ENCODE measurements around the gene DIAPH3. TPM values are rescaled to one million over a fixed set of nuclear protein-coding genes. Genes with fewer than 3 reads are reported as not detected.

DIAPH3 gene
- polyA plus RNA-seq, 1 donor from 2014 or later: 0.37 TPM

DNA sequence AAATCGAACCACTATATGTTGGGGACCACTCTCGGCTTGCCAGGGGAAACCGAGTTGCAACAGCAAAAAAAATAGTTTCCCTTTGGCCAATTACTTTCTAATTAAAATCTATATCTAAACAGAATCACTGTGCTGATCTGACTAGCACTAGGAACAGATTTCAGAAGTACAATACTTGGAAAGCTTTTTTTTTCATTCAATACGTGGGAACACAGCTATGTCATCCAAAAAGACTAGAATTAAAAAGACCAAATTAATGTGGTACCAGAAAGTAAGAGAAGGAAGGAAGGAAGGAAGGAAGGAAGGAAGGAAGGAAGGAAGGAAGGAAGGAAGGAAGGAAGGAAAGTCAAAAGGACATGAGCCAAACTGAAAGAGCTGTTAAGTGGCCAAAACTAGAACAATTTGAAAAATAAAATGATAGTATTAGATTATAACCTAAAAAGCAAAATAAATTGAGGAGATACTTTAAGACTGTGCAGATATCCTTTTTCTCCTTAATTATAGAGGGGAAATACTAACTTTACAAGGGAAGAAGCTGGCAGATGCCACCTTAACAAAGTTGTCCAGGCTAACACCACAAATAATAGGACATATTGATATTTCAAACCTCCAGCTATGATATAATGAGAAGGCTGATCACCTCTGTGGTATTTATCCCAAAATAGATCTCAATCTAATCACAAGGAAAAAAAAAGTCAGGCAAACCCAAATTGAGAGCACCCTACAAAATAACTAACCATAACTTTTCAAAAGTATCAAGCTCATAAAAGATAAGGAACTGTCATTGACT lies 63.9 kb downstream of the DIAPH3 start:
- Histone ChIP-seq H3K79me2 (replicated peaks; ENCODE audit: insufficient read depth, low read length) (peaks cover 2% of the 10 kb centered on the region), H3K27ac (ENCODE audit: low read length) (no peak overlapping the region), H3K4me3 (ENCODE audit: low read length) (no peak overlapping the region), H3K9ac (ENCODE audit: low read length) (no peak overlapping the region), H4K20me1 (ENCODE audit: insufficient read depth) (no peaks in the 10 kb centered on the region), H3K9me2 (ENCODE audit: insufficient read depth, low read length) (no peaks in the 10 kb centered on the region), H3K36me3 (ENCODE audit: insufficient read depth, low read length) (no peaks in the 10 kb centered on the region), H3K9me3 (ENCODE audit: low read length) (no peaks in the 10 kb centered on the region), H3K27me3 (ENCODE audit: insufficient read depth, low read depth, low read length) (no peaks in the 10 kb centered on the region), H2AFZ (ENCODE audit: low read depth, low read length) (no peak overlapping the region), H3K4me2 (ENCODE audit: low read length) (no peak overlapping the region), H3F3A (ENCODE audit: insufficient read depth, low read length, poor library complexity, severe bottlenecking) (no peaks in the 10 kb centered on the region)
- TF ChIP-seq, protein P1, sequence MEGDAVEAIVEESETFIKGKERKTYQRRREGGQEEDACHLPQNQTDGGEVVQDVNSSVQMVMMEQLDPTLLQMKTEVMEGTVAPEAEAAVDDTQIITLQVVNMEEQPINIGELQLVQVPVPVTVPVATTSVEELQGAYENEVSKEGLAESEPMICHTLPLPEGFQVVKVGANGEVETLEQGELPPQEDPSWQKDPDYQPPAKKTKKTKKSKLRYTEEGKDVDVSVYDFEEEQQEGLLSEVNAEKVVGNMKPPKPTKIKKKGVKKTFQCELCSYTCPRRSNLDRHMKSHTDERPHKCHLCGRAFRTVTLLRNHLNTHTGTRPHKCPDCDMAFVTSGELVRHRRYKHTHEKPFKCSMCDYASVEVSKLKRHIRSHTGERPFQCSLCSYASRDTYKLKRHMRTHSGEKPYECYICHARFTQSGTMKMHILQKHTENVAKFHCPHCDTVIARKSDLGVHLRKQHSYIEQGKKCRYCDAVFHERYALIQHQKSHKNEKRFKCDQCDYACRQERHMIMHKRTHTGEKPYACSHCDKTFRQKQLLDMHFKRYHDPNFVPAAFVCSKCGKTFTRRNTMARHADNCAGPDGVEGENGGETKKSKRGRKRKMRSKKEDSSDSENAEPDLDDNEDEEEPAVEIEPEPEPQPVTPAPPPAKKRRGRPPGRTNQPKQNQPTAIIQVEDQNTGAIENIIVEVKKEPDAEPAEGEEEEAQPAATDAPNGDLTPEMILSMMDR (IDR thresholded peaks at IDR 0.05; ENCODE audit: poor library complexity, severe bottlenecking): no peak
- no peak for TF ChIP-seq POLR2AphosphoS5 (IDR thresholded peaks at IDR 0.05)
- TF ChIP-seq EP300 (conservative IDR thresholded peaks at IDR 0.05; ENCODE audit: poor library complexity, severe bottlenecking): no peak
- no peak for TF ChIP-seq TAF1 (IDR thresholded peaks at IDR 0.05; ENCODE audit: low read depth)

DNA sequence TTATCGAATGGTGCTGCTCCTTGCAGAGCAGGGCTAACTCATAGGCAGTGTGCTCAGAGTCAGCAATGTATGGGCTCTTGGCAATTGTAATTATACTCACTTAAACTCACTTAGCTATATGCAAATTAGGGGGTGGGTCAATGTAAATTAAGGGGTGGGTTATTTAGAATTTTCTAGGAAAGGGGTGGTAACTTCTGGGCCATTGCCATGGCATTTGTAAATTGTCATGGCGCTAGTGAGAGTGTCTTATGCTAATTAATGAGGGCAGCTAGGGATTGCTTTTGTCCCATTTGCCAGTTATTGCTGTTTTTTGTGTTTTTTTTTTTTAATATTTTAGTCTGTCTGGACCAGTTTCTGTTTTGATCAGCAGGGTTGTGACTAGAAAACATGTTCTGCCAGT lies 68.4 kb downstream of the DIAPH3 start:
- no peak overlapping the region for H3K27ac ChIP-seq (ENCODE audit: low read length)
- no peak overlapping the region for H3K9ac ChIP-seq (ENCODE audit: low read length)
- H3K4me2 ChIP-seq (ENCODE audit: low read length): no peak overlapping the region
- no peaks in the 10 kb centered on the region for H3K27me3 ChIP-seq (ENCODE audit: insufficient read depth, low read depth, low read length)
- no peak overlapping the region for H2AFZ ChIP-seq (ENCODE audit: low read depth, low read length)
- H3F3A ChIP-seq (ENCODE audit: insufficient read depth, low read length, poor library complexity, severe bottlenecking): no peaks in the 10 kb centered on the region
- H4K20me1 ChIP-seq (ENCODE audit: insufficient read depth): no peaks in the 10 kb centered on the region
- H3K79me2 ChIP-seq (replicated peaks; ENCODE audit: insufficient read depth, low read length): no peaks in the 10 kb centered on the region
- no peak overlapping the region for H3K4me3 ChIP-seq (ENCODE audit: low read length)
- no peak for TF ChIP-seq POLR2AphosphoS5 (IDR thresholded peaks at IDR 0.05)
- TF ChIP-seq, protein P1 (IDR thresholded peaks at IDR 0.05; ENCODE audit: poor library complexity, severe bottlenecking): no peak
- H3K36me3 ChIP-seq (ENCODE audit: insufficient read depth, low read length): no peaks in the 10 kb centered on the region
- no peaks in the 10 kb centered on the region for H3K9me3 ChIP-seq (ENCODE audit: low read length)
- H3K9me2 ChIP-seq (ENCODE audit: insufficient read depth, low read length): no peaks in the 10 kb centered on the region

DNA sequence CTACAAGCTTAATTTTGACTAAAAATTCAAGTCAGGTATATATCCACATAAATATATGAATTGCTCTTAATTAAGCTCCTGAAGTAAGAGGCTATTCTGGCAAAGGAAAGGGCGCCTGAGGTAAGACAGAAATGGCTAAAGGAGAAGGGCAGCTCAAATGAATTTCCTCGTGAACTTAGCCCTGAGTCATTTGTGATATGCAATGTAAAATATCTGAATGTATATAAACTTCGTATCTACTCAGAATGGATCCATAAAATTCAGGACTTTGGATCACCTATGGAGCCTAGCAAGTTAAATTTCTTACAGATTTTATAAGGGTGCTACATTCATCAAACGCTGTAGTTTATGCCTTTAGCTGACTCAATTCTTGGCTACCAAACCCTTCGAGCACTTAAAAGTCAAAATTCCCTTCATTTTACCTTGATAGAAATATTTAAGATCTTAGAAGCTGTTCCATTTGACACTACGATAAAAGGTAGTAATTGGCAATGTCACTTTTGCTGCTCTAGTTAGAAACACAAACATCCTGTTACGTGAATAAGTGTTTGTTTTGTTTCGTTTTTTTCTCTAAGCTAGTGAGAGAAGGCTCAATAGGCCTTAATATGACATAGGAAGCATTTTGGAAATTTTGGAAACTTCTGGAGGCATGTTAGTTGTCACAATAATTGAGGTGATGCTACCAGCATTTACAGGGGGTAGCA lies 69.2 kb downstream of the DIAPH3 start:
- H3K36me3 ChIP-seq (ENCODE audit: insufficient read depth, low read length): no peaks in the 10 kb centered on the region
- no peak overlapping the region for H2AFZ ChIP-seq (ENCODE audit: low read depth, low read length)

More for the DNA sequence above, 69.2 kb downstream of the DIAPH3 start:
- H3F3A ChIP-seq (ENCODE audit: insufficient read depth, low read length, poor library complexity, severe bottlenecking): no peaks in the 10 kb centered on the region
- H3K27ac ChIP-seq (ENCODE audit: low read length): no peak overlapping the region
- H3K79me2 ChIP-seq (replicated peaks; ENCODE audit: insufficient read depth, low read length): no peaks in the 10 kb centered on the region
- no peak overlapping the region for H3K9ac ChIP-seq (ENCODE audit: low read length)
- no peaks in the 10 kb centered on the region for H3K9me2 ChIP-seq (ENCODE audit: insufficient read depth, low read length)
- H3K27me3 ChIP-seq (ENCODE audit: insufficient read depth, low read depth, low read length): no peaks in the 10 kb centered on the region
- no peak overlapping the region for H3K4me2 ChIP-seq (ENCODE audit: low read length)
- H3K9me3 ChIP-seq (ENCODE audit: low read length): no peaks in the 10 kb centered on the region
- no peaks in the 10 kb centered on the region for H4K20me1 ChIP-seq (ENCODE audit: insufficient read depth)
- no peak for TF ChIP-seq EP300 (conservative IDR thresholded peaks at IDR 0.05; ENCODE audit: poor library complexity, severe bottlenecking)
- TF ChIP-seq, protein P2, sequence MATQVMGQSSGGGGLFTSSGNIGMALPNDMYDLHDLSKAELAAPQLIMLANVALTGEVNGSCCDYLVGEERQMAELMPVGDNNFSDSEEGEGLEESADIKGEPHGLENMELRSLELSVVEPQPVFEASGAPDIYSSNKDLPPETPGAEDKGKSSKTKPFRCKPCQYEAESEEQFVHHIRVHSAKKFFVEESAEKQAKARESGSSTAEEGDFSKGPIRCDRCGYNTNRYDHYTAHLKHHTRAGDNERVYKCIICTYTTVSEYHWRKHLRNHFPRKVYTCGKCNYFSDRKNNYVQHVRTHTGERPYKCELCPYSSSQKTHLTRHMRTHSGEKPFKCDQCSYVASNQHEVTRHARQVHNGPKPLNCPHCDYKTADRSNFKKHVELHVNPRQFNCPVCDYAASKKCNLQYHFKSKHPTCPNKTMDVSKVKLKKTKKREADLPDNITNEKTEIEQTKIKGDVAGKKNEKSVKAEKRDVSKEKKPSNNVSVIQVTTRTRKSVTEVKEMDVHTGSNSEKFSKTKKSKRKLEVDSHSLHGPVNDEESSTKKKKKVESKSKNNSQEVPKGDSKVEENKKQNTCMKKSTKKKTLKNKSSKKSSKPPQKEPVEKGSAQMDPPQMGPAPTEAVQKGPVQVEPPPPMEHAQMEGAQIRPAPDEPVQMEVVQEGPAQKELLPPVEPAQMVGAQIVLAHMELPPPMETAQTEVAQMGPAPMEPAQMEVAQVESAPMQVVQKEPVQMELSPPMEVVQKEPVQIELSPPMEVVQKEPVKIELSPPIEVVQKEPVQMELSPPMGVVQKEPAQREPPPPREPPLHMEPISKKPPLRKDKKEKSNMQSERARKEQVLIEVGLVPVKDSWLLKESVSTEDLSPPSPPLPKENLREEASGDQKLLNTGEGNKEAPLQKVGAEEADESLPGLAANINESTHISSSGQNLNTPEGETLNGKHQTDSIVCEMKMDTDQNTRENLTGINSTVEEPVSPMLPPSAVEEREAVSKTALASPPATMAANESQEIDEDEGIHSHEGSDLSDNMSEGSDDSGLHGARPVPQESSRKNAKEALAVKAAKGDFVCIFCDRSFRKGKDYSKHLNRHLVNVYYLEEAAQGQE (IDR thresholded peaks at IDR 0.05; ENCODE audit: borderline replicate concordance): no peak
- TF ChIP-seq RAD21 (conservative IDR thresholded peaks at IDR 0.05): no peak
- TF ChIP-seq, protein P1 (IDR thresholded peaks at IDR 0.05; ENCODE audit: poor library complexity, severe bottlenecking): no peak
- no peak for TF ChIP-seq MXI1 (conservative IDR thresholded peaks at IDR 0.05; ENCODE audit: poor library complexity, severe bottlenecking)
- H3K4me3 ChIP-seq (ENCODE audit: low read length): no peak overlapping the region
